HUDEP-2 (cell line): ENCODE measurements around the gene EHD3.

Experiments used
- DNase-seq, 76 experiments: peaks; one replicate each; lab custom pipeline; 2025; ENCODE audit not compliant: unreplicated experiment in 76 of 76; lab: John Stamatoyannopoulos, UW

The EHD3 gene

GRCh38 chr2:31233741-31234682 lies at the start of gene EHD3:
EHD3 (plus strand) TSS chr2:31234152; CDS start chr2:31234622, 470 bp downstream.
- DNase-seq = peak in 58 of 76 experiments; percentile 4 to 81 (median 52)

GRCh38 chr2:31187166-31187565 lies 46.8 kb upstream of the EHD3 start:
- no peak for DNase-seq

GRCh38 chr2:31188131-31188530 lies 45.8 kb upstream of the EHD3 start:
- no peak for DNase-seq

- DNase-seq = no peak
Measured at GRCh38 chr2:31189141-31189540, 44.8 kb upstream of the EHD3 start.

GRCh38 chr2:31190188-31190587 lies 43.8 kb upstream of the EHD3 start:
- no peak for DNase-seq

GRCh38 chr2:31191931-31192330 lies 42.0 kb upstream of the EHD3 start:
- no peak for DNase-seq

GRCh38 chr2:31192396-31192795 lies 41.6 kb upstream of the EHD3 start:
- DNase-seq = no peak

- DNase-seq = no peak
Measured at GRCh38 chr2:31192851-31193392, 41.0 kb upstream of the EHD3 start.

GRCh38 chr2:31193806-31194205 lies 40.1 kb upstream of the EHD3 start:
- no peak for DNase-seq

GRCh38 chr2:31196622-31197021 lies 37.3 kb upstream of the EHD3 start:
- DNase-seq = no peak

- DNase-seq = no peak
Measured at GRCh38 chr2:31197166-31197565, 36.8 kb upstream of the EHD3 start.

GRCh38 chr2:31197669-31198068 lies 36.3 kb upstream of the EHD3 start:
- no peak for DNase-seq

GRCh38 chr2:31199206-31199605 lies 34.7 kb upstream of the EHD3 start:
- no peak for DNase-seq

- no peak for DNase-seq
Measured at GRCh38 chr2:31200972-31201371, 33.0 kb upstream of the EHD3 start.

- no peak for DNase-seq
Measured at GRCh38 chr2:31202041-31202440, 31.9 kb upstream of the EHD3 start.

GRCh38 chr2:31202833-31203232 lies 31.1 kb upstream of the EHD3 start:
- DNase-seq = no peak

GRCh38 chr2:31203916-31204315 lies 30.0 kb upstream of the EHD3 start:
- no peak for DNase-seq

- no peak for DNase-seq
Measured at GRCh38 chr2:31204783-31205182, 29.2 kb upstream of the EHD3 start.

GRCh38 chr2:31205186-31205585 lies 28.8 kb upstream of the EHD3 start:
- no peak for DNase-seq

- no peak for DNase-seq
Measured at GRCh38 chr2:31205613-31206012, 28.3 kb upstream of the EHD3 start.

GRCh38 chr2:31207790-31208189 lies 26.2 kb upstream of the EHD3 start:
- DNase-seq = no peak

GRCh38 chr2:31208240-31208639 lies 25.7 kb upstream of the EHD3 start:
- DNase-seq = no peak
